GM12801 (cell line): ENCODE results near the gene SNRPB.
A peak's percentile ranks its signal among the peaks of the same experiment; 100 is the strongest.

Experiments used
- TF ChIP-seq, protein P1 (sequence below): IDR thresholded peaks from one replicate; pipeline ENCODE4 v1.5.1; 2011; ENCODE audit warnings: control low read depth; ENCODE audit not compliant: insufficient read length; ENCODE audit errors: extremely low read depth

Gene SNRPB

DNA sequence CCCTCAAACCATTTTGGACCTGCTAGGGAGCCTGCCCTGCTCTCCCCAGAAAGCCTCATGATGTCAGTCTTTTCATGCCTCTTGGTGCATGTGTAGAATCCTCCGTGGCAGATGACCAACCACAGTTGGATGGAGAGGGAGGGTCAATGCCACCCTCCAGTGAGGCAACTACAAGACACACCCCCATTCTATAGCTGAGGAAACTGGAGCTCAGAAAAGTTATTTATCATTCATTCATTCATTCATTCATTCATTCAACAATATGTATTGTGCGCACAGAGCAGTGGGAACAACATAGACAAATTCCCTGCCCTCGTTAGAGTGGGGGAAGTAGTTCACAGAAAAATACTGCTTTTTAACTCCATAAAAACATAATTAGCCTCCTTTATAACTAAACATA is 16.8 kb downstream of the SNRPB start:
- TF ChIP-seq, protein P1, sequence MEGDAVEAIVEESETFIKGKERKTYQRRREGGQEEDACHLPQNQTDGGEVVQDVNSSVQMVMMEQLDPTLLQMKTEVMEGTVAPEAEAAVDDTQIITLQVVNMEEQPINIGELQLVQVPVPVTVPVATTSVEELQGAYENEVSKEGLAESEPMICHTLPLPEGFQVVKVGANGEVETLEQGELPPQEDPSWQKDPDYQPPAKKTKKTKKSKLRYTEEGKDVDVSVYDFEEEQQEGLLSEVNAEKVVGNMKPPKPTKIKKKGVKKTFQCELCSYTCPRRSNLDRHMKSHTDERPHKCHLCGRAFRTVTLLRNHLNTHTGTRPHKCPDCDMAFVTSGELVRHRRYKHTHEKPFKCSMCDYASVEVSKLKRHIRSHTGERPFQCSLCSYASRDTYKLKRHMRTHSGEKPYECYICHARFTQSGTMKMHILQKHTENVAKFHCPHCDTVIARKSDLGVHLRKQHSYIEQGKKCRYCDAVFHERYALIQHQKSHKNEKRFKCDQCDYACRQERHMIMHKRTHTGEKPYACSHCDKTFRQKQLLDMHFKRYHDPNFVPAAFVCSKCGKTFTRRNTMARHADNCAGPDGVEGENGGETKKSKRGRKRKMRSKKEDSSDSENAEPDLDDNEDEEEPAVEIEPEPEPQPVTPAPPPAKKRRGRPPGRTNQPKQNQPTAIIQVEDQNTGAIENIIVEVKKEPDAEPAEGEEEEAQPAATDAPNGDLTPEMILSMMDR, result no peak

DNA sequence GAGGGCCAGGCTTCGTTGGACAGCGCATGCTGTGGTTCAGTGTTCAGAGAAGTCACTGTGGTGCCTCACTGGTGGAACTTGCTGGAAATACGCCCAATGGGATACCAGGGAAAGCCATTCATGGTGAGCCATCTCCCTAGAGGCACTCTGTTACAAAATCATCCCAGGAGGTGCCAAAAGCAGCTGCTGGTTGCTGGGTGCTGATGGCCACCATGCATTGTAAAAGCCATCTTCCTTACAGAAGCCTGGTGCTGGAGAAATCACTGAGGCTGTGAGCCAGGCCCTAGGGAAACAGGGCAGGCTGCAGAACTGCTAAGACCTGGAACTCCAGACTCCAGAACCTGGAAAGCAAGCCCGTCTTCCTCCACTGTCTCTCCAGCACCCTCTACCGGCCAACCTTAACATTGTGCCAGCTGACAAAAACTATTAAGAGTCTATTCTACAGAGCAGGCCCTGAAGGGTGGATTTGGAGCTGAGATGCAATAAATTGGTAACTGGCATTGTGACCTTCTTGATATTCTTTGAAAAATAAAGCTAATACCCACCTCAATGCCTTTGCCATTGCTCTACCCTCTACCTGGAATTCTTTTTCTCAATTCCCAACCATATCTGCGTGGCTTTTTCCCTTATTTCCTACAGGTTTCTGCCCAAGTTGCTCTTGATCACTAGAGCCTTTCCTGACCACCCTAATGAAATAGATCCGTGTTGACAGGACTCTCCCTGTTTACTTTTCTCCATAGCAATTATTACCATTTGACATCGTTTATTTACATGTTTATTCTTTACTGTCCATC is 18.5 kb downstream of the SNRPB start:
- TF ChIP-seq, protein P1, result peak; percentile 39

DNA sequence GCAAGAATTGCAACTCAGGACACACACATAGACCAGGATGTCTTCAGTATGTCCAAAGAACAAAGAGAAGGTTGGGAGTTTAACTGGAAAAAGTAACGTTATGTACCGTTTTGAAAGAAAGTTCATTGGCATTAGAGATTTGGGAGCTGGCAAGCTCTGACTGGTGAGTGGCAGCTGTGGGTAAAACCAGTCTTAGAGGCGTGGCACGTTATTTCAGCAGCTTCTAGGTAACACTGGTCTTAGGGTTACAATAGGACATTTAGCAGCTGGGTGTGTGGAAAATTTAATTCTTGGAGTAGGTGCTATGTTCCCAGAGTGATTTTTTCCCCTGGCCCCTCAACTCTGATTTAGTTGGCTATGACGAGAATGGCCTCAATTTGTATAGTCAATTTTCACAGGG is 19.2 kb downstream of the SNRPB start:
- TF ChIP-seq, protein P1, result no peak

DNA sequence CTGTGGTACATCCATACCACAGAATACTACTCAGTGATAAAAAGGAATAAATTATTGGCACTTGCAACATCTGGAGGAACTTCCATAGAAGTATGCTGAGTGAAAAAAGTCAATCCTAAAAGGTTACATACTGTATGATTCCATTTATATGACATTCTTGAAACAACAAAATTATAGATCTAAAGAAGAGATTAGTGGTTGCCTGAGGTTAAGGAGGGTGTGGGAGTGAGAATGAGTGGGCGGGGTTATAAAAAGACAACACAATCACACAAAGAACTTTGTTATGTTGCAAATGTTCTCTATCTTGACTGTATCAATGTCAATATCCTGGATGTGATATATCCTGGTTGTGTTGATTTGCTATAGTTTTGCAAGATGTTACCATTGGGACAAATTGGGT is 21.2 kb downstream of the SNRPB start:
- TF ChIP-seq, protein P1, result no peak

GRCh38 chr20:2446845-2447244 is 23.7 kb downstream of the SNRPB start:
- TF ChIP-seq, protein P1, result no peak

DNA sequence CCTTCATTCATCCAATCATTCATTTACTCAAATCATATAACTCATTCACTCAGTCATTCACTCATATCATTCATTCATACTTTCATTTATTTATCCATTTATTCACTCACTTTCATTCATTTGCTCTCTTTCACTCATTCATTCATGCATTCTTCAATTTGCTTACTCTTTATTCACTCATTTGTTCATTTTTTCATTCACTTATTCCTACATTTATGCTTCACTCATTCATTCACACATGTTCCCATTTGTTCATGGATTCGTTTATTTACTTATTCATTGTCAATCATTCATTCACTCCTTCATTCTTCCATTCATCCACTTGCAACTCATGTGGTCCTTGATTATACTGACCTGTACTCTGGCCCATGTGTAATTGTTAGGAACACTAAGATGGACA is 39.4 kb downstream of the SNRPB start:
- TF ChIP-seq, protein P1, result no peak

DNA sequence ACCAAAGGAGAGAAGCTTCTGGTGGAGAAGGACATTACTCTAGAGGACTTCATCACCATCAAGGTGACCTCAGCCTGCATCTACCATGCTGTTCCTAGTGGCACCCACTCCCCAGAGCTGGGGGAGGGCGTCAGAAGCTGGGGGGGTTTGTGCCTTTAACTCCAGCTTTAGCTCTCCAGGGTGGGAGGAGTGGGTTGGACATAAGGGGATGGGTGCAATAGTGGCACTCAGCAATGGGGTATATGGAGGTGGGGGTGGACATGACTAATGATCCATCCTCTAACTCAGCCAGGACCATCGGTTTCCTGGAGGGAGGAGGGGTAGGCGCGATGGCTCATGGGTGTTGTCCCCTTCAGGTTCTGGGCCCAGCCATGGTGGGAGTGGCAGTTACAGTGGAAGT is 40.1 kb downstream of the SNRPB start:
- TF ChIP-seq, protein P1, result no peak
